HepG2 (cell line): Measurements from ENCODE around the gene TRIM28. TPM values are rescaled to one million over a fixed set of nuclear protein-coding genes. Genes with fewer than 3 reads are reported as not detected.
A peak's percentile ranks its signal among the peaks of the same experiment; 100 is the strongest.

Experiments used
- ATRX ChIP-seq: sonication (generic); formaldehyde crosslinking; IDR thresholded peaks from 2 replicates; pipeline ENCODE4 v1.4.0; 2020; ENCODE audit warnings: missing genetic modification reagents, borderline replicate concordance
- DNMT1 ChIP-seq: sonication (generic); formaldehyde crosslinking; IDR thresholded peaks from 2 replicates; pipeline ENCODE4 v1.5.1; 2020; ENCODE audit warnings: mild to moderate bottlenecking, missing genetic modification reagents
- ESRRA ChIP-seq: sonication (generic); formaldehyde crosslinking; IDR thresholded peaks from 2 replicates; pipeline ENCODE4 v1.5.1; 2020; ENCODE audit warnings: mild to moderate bottlenecking, low read depth, missing genetic modification reagents
- KLF16 ChIP-seq, 2 experiments: sonication (generic) in 1 of 2; formaldehyde crosslinking in 1 of 2; IDR thresholded peaks; 2 replicates each; pipeline versions ENCODE4 v1.6.1 to v1.8.0; 2016 to 2023; ENCODE audit warnings: missing genetic modification reagents in 2 of 2, missing compliant biosample characterization in 1 of 2
- POLR2A ChIP-seq, 2 experiments: IDR thresholded peaks; 2 replicates each; pipeline ENCODE4 v1.6.1; 2011; ENCODE audit warnings: low read depth in 2 of 2, low read length in 2 of 2, mild to moderate bottlenecking in 1 of 2, moderate library complexity in 1 of 2; ENCODE audit not compliant: insufficient read depth in 1 of 2
- PTBP1 ChIP-seq: fragments of 200-400 bp; formaldehyde crosslinking; IDR thresholded peaks from 2 replicates; pipeline ENCODE4 v1.6.1; 2018; ENCODE audit warnings: low read length, low read depth; ENCODE audit not compliant: poor library complexity, severe bottlenecking
- RBFOX2 ChIP-seq: fragments of 200-400 bp; formaldehyde crosslinking; IDR thresholded peaks from 2 replicates; pipeline ENCODE4 v1.6.1; 2017; ENCODE audit warnings: low read depth, mild to moderate bottlenecking, low read length
- RBM22 ChIP-seq: fragments of 200-400 bp; formaldehyde crosslinking; optimal IDR thresholded peaks from 2 replicates; pipeline ENCODE3; 2017; ENCODE audit warnings: mild to moderate bottlenecking, low read length, moderate library complexity
- RXRA ChIP-seq: sonication (generic); formaldehyde crosslinking; IDR thresholded peaks from 2 replicates; pipeline ENCODE4 v1.5.1; 2020; ENCODE audit warnings: missing genetic modification reagents
- ZFP36 ChIP-seq: fragments of 150-350 bp; IDR thresholded peaks from 2 replicates; pipeline ENCODE4 v1.6.1; 2018; ENCODE audit warnings: borderline replicate concordance, low read length, low read depth; ENCODE audit not compliant: partially characterized antibody
- ZFX ChIP-seq: sonication (generic); formaldehyde crosslinking; IDR thresholded peaks from 2 replicates; pipeline ENCODE4 v1.4.0; 2020; ENCODE audit warnings: mild to moderate bottlenecking, low read depth, missing genetic modification reagents, moderate library complexity
- ZMYM3 ChIP-seq: sonication (generic); formaldehyde crosslinking; IDR thresholded peaks from 2 replicates; pipeline ENCODE4 v1.5.1; 2020; ENCODE audit warnings: mild to moderate bottlenecking, missing genetic modification reagents
- polyA plus RNA-seq, 8 experiments: library from polyadenylated mRNA; depleted of rRNA in 3 of 8; stranded (reverse) in 7 of 8; unstranded in 1 of 8; fragments of >200 nt; fragmentation: Illumina TruSeq in 4 of 8; extraction: Trizol in 4 of 8; gene quantifications; 2 replicates each; pipeline versions ENCODE4 v1.2.1 to v1.2.3, GENCODE V29; 2011 to 2016; ENCODE audit warnings: low read depth in 4 of 8, missing spikeins in 1 of 8, mixed read lengths in 1 of 8; ENCODE audit not compliant: insufficient read depth in 1 of 8
- total RNA-seq, 5 experiments: library from RNA; depleted of rRNA; stranded (reverse); fragments of >200 nt; fragmentation: Illumina TruSeq; extraction: Trizol; gene quantifications; 2 replicates each; pipeline ENCODE4 v1.2.3, GENCODE V29; 2016; ENCODE audit warnings: low read depth in 1 of 5
- TF ChIP-seq, protein P1 (sequence below): IDR thresholded peaks from 2 replicates; pipeline ENCODE4 v1.6.1; 2016; ENCODE audit warnings: mild to moderate bottlenecking, missing biosample characterization, missing genetic modification reagents
- TF ChIP-seq, protein P2 (sequence below), 2 experiments: IDR thresholded peaks; 2 replicates each; pipeline ENCODE4 v1.6.1; 2011 to 2012; ENCODE audit warnings: low read length in 2 of 2, borderline replicate concordance in 1 of 2, low read depth in 1 of 2, mild to moderate bottlenecking in 1 of 2, moderate library complexity in 1 of 2
- TF ChIP-seq, protein P3 (sequence below): sonication (generic); formaldehyde crosslinking; IDR thresholded peaks from 2 replicates; pipeline ENCODE4 v1.5.1; 2020; ENCODE audit warnings: missing genetic modification reagents, mild to moderate bottlenecking, borderline replicate concordance
- TF ChIP-seq, protein P4 (sequence below): sonication (generic); formaldehyde crosslinking; IDR thresholded peaks from 2 replicates; pipeline ENCODE4 v1.5.0; 2020; ENCODE audit warnings: missing genetic modification reagents
- TF ChIP-seq, protein P5 (sequence below): sonication (generic); formaldehyde crosslinking; IDR thresholded peaks from 2 replicates; pipeline ENCODE4 v1.5.0; 2020; ENCODE audit warnings: mild to moderate bottlenecking, missing genetic modification reagents

TRIM28 gene
- total and polyA plus RNA-seq, 2 of the 13 experiments (the other 11 are each of a cell fraction or from before 2014, with no cell fraction given): 361 to 439 TPM

DNA sequence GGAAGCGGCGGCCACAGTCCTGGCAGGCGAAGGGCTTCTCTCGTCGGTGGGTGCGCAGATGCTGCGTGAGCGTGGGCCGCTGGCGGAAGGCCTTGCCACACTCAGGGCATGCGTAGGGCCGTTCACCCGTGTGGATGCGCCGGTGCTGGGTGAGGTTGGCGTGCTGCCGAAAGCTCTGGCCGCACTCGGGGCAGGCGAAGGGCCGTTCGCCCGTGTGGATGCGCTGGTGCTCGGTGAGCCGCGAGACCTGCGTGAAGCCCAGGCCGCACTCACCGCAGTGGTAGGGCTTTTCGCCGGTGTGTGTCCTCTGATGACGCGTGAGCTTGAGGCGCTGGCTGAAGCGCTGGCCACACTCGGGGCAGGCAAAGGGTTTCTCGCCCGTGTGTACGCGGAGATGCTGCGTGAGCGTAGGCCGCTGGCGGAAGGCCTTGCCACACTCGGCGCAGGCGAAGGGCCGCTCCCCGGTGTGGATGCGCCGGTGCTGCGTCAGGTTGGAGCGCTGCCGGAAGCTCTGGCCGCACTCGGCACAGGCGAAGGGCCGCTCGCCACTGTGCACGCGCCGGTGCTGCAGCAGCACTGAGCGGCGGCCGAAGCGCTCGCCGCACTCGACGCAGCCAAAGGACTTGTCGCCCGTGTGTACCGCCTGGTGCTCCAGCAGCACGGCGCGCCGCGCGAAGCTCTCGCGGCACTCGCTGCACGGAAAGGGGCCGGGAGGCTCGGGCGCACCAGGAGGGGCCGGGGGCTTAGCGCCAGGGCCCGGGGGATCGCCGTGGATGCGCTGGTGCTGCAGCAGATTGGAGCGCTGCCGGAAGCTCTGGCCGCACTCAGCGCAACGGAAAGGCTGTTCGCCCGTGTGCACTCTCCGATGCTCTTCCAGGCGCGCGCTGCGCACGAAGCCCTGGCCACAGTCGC is 18.5 kb downstream of the TRIM28 start (continued):
- TF ChIP-seq, protein P1, sequence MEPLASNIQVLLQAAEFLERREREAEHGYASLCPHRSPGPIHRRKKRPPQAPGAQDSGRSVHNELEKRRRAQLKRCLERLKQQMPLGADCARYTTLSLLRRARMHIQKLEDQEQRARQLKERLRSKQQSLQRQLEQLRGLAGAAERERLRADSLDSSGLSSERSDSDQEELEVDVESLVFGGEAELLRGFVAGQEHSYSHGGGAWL (CRISPR knock-in tag): no peak
- TF ChIP-seq RBFOX2 (peak; percentile 62), ESRRA (CRISPR knock-in tag) (no peak), RXRA (CRISPR knock-in tag) (no peak), POLR2A (IDR thresholded peaks at IDR 0.05; ENCODE audit: insufficient read depth in 1 of 2, low read depth in 2 of 2, low read length in 2 of 2) (0 out of 4 replicates have a peak, but pooled peaks of 1 of the 2 experiments have one; percentile 23), PTBP1 (no peak), KLF16 (CRISPR knock-in tag; IDR thresholded peaks at IDR 0.05) (no peak), ZFX (CRISPR knock-in tag) (no peak), ZMYM3 (CRISPR knock-in tag) (no peak), RBM22 (peak; percentile 4), DNMT1 (CRISPR knock-in tag) (0 out of 2 replicates have a peak, but pooled peaks have one; percentile 38), ATRX (no peak), ZFP36 (no peak)
- TF ChIP-seq, protein P2, sequence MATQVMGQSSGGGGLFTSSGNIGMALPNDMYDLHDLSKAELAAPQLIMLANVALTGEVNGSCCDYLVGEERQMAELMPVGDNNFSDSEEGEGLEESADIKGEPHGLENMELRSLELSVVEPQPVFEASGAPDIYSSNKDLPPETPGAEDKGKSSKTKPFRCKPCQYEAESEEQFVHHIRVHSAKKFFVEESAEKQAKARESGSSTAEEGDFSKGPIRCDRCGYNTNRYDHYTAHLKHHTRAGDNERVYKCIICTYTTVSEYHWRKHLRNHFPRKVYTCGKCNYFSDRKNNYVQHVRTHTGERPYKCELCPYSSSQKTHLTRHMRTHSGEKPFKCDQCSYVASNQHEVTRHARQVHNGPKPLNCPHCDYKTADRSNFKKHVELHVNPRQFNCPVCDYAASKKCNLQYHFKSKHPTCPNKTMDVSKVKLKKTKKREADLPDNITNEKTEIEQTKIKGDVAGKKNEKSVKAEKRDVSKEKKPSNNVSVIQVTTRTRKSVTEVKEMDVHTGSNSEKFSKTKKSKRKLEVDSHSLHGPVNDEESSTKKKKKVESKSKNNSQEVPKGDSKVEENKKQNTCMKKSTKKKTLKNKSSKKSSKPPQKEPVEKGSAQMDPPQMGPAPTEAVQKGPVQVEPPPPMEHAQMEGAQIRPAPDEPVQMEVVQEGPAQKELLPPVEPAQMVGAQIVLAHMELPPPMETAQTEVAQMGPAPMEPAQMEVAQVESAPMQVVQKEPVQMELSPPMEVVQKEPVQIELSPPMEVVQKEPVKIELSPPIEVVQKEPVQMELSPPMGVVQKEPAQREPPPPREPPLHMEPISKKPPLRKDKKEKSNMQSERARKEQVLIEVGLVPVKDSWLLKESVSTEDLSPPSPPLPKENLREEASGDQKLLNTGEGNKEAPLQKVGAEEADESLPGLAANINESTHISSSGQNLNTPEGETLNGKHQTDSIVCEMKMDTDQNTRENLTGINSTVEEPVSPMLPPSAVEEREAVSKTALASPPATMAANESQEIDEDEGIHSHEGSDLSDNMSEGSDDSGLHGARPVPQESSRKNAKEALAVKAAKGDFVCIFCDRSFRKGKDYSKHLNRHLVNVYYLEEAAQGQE (IDR thresholded peaks at IDR 0.05; ENCODE audit: borderline replicate concordance in 1 of 2, low read depth in 1 of 2, low read length in 2 of 2): no peak
- TF ChIP-seq, protein P3, sequence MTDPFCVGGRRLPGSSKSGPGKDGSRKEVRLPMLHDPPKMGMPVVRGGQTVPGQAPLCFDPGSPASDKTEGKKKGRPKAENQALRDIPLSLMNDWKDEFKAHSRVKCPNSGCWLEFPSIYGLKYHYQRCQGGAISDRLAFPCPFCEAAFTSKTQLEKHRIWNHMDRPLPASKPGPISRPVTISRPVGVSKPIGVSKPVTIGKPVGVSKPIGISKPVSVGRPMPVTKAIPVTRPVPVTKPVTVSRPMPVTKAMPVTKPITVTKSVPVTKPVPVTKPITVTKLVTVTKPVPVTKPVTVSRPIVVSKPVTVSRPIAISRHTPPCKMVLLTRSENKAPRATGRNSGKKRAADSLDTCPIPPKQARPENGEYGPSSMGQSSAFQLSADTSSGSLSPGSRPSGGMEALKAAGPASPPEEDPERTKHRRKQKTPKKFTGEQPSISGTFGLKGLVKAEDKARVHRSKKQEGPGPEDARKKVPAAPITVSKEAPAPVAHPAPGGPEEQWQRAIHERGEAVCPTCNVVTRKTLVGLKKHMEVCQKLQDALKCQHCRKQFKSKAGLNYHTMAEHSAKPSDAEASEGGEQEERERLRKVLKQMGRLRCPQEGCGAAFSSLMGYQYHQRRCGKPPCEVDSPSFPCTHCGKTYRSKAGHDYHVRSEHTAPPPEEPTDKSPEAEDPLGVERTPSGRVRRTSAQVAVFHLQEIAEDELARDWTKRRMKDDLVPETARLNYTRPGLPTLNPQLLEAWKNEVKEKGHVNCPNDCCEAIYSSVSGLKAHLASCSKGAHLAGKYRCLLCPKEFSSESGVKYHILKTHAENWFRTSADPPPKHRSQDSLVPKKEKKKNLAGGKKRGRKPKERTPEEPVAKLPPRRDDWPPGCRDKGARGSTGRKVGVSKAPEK: no peak
- TF ChIP-seq, protein P4, sequence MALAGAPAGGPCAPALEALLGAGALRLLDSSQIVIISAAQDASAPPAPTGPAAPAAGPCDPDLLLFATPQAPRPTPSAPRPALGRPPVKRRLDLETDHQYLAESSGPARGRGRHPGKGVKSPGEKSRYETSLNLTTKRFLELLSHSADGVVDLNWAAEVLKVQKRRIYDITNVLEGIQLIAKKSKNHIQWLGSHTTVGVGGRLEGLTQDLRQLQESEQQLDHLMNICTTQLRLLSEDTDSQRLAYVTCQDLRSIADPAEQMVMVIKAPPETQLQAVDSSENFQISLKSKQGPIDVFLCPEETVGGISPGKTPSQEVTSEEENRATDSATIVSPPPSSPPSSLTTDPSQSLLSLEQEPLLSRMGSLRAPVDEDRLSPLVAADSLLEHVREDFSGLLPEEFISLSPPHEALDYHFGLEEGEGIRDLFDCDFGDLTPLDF (CRISPR knock-in tag): no peak
- TF ChIP-seq, protein P5, sequence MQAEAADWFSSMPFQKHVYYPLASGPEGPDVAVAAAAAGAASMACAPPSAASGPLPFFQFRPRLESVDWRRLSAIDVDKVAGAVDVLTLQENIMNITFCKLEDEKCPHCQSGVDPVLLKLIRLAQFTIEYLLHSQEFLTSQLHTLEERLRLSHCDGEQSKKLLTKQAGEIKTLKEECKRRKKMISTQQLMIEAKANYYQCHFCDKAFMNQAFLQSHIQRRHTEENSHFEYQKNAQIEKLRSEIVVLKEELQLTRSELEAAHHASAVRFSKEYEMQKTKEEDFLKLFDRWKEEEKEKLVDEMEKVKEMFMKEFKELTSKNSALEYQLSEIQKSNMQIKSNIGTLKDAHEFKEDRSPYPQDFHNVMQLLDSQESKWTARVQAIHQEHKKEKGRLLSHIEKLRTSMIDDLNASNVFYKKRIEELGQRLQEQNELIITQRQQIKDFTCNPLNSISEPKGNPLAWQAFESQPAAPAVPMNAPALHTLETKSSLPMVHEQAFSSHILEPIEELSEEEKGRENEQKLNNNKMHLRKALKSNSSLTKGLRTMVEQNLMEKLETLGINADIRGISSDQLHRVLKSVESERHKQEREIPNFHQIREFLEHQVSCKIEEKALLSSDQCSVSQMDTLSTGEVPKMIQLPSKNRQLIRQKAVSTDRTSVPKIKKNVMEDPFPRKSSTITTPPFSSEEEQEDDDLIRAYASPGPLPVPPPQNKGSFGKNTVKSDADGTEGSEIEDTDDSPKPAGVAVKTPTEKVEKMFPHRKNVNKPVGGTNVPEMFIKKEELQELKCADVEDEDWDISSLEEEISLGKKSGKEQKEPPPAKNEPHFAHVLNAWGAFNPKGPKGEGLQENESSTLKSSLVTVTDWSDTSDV (CRISPR knock-in tag): 0 out of 2 replicates have a peak, but pooled peaks have one; percentile 5
